HEK293T (cell line): ENCODE data around the gene POLR3A.

Experiments used
- ARNT ChIP-seq: fragments of 450-650 bp; IDR thresholded peaks from 2 replicates; pipeline ENCODE4 v1.6.1; 2017; ENCODE audit warnings: mild to moderate bottlenecking
- BHLHE40 ChIP-seq: fragments of 450-650 bp; IDR thresholded peaks from 2 replicates; pipeline ENCODE4 v1.6.1; 2016; ENCODE audit warnings: mild to moderate bottlenecking, moderate library complexity, borderline replicate concordance
- FOXM1 ChIP-seq: fragments of 450-650 bp; IDR thresholded peaks from 2 replicates; pipeline ENCODE4 v1.6.1; 2017; ENCODE audit warnings: mild to moderate bottlenecking, borderline replicate concordance
- HDGF ChIP-seq: fragments of 450-650 bp; IDR thresholded peaks from 2 replicates; pipeline ENCODE4 v1.6.1; 2017; ENCODE audit warnings: antibody characterized with exemption, borderline replicate concordance
- SUZ12 ChIP-seq: fragments of 450-650 bp; IDR thresholded peaks from 2 replicates; pipeline ENCODE4 v1.6.1; 2016; ENCODE audit warnings: mild to moderate bottlenecking
- TARDBP ChIP-seq: fragments of 450-650 bp; IDR thresholded peaks from 2 replicates; pipeline ENCODE4 v1.6.1; 2016

DNA sequence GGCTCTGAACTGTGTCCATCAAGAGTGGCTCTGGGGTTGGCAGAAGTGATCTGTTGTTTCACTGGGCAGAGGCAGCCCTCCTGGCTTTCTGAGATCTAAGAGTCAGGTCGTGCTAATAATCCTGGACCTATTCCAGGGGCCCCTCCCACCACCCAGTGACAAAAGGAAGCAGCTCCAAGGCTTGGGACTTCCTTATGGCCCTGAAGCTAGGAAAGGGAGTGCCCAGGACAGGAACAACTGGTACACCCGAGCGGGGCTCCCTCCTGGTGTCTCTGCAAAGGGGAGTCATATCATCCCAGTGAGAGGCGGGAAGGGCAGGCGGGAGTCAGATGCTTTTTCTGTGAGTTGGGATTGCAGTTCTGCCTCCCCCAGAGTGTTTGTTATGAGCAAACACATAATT is 36.7 kb upstream of the POLR3A start:
- no peak for TF ChIP-seq BHLHE40
- TF ChIP-seq HDGF, result no peak
- no peak for TF ChIP-seq FOXM1
- no peak for TF ChIP-seq ARNT
- no peak for TF ChIP-seq TARDBP
- TF ChIP-seq SUZ12, result no peak
